HG03378 (cell line): ENCODE results near the gene CLASP1.

Experiments used
- ATAC-seq: cut with Tn5 transposase; IDR thresholded peaks from one replicate; pipeline ENCODE4 v1.9.1; 2021; ENCODE audit warnings: mild to moderate bottlenecking, moderate library complexity; ENCODE audit not compliant: unreplicated experiment

Gene CLASP1

DNA sequence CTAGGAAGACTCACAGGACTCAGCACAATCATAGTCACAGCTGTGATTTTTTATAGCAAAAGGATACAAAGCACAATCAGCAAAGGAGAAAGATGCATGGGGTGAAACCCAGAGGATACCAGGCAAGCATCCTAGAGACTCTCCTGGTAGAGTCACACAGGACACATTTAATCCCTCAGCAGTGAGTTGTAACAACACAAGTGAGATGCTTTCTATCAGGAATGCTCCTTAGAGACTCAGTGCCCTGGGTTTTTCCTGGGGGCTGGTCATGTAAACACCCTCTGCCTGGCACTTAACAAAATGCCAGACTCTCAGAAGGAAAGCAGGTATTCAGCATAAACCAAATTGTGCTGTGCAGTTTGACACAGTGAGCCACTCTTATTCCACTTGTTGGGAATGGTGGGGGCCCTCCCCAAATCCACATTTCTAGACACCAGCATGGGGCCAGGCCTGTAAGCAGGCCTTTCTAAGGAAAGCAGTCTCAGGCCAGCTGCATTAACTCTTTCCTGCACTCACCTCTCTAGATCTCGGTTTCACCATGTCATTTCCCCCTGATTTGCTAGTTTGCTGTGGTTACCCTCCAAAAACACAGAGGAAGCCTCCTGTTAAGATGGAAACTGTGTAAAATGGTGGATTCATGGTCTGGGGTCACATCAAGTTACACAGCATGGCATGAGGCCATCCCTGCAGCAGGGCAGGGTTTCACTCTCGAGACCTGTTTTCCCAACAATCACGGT is 135.5 kb downstream of the CLASP1 start:
- no peak for ATAC-seq

DNA sequence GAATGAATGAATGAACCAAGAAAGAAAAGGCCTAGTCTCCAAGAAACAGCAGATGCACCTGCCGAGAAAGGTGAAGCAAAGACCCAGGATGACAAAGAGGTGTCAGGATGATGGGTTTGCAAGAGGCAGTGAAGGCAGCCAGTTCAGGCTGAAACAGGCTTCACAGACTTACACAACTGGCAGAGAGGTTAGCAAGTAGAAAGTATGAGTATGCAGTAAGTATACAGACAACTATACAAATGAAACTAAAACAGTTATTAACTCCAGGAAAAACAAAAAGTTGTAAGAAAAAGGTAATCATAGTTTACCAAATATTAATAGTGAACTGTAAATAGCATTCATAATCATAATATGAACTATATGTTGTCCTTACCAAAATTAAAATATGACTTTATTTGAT is 138.4 kb downstream of the CLASP1 start:
- no peak for ATAC-seq

DNA sequence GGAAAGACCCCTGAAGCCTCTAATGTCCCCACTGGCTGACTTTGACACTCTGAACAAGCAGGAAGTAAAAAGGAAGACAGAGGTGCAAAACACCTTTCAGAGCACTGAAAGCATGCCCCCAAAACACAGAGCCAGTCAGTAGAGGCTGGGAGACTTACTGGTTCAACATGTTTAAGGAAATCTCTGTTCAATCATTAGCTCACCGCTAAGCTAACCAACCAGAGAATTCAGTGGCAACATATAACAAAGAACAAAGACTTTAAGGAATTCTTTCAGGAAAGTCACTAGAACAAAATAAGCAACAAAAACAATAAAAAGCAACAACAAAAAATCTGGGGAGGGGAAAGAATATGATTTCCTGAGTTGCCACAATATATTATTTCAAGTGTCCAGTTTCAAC is 142.6 kb downstream of the CLASP1 start:
- no peak for ATAC-seq

GRCh38 chr2:121505986-121506586 is 143.2 kb downstream of the CLASP1 start:
- ATAC-seq: no peak

DNA sequence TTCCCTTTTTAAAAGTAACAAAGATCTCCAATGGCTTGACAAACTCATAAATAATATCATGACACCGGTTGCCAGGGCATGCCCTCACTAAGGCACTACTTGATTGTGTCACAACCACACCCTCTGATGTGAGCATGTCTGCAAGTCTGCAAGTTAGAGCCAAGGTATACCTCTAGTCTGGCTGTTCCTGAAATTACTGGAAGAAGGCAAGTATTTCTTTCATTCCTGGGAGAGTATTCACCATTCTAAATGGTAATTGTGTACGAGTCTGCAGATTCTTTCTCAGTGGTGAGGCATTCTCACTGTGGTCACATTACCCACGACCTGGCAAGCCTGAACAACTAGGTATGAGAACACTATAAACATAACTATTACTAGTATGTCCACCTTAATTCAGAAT is 144.3 kb downstream of the CLASP1 start:
- no peak for ATAC-seq

GRCh38 chr2:121504316-121504715 is 144.9 kb downstream of the CLASP1 start:
- no peak for ATAC-seq

DNA sequence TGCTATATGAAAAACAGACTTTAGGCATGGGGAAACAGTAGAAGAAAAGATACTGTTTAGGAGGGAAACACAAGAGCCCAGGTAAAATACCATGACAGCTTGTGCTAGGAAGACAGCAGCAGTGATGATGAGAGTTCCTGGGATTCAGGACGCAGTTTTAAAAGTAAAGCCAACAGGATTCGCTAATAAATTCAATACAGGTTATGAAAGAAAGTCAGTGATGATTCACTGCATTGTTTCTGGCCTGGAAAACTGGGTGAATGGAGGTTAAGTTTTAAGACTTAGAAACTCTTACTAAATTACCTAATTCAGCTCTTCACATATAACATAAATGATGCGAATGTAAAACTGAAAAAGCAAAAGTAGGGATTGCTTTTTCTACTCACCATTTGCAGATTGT is 146.5 kb downstream of the CLASP1 start:
- no peak for ATAC-seq

DNA sequence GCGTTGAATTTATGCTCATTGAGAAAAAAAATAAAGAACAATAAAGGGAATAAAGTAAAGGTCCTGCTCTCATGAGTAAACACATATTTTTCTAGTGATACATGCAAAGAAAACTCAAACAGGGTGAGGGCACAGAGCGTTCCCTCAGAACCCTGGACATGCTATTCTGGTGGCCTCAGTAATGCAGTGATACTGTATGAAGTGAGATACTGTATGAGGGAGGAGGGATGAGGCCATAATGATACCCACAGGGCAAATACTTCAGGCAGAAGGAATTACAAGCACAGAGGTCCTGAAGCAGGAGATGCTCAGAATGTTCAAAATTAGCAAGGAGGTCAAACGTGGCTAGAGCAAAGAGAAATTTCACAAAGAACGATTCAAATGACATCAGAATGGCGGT is 147.0 kb downstream of the CLASP1 start:
- no peak for ATAC-seq

DNA sequence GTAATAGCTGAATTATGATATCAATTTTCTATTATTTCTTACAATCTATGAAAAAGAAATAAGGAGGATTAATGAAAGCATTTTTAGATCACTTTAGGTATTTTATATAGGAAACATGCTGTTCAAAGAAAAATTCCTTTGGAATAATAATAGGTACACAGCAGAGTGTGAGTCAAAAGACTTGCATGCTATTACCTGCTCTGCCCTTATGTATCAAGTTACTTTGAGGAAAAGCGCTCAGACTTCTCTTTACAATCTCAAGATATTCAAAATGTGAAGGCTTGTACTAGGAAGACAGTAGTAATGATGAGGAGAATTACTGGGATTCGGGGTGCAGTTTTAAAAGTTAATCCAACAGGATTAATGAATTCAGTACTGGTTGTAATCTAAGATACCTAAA is 147.7 kb downstream of the CLASP1 start:
- ATAC-seq: no peak

- peak; percentile 78 for ATAC-seq
Measured at GRCh38 chr2:121501031-121501430, 148.2 kb downstream of the CLASP1 start.

DNA sequence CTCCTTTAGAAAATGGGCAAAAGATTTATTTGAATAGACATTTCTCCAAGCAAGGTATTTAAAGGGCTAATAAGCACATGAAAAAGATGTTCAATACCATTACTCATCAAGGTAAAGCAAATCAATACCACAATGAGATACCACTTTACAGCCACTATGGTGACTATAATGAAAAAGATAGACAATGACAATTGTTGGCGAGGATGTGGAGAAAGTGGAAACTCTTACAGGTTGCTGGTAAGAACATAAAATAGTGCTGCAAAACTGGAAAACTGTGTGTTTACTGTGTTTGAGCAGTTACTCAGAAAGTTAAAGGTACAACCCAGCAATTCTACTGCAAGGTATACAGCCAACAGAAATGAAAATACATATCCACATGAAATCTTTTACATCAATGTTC is 150.5 kb downstream of the CLASP1 start:
- no peak for ATAC-seq

GRCh38 chr2:121492409-121492808 is 156.9 kb downstream of the CLASP1 start:
- ATAC-seq: no peak

DNA sequence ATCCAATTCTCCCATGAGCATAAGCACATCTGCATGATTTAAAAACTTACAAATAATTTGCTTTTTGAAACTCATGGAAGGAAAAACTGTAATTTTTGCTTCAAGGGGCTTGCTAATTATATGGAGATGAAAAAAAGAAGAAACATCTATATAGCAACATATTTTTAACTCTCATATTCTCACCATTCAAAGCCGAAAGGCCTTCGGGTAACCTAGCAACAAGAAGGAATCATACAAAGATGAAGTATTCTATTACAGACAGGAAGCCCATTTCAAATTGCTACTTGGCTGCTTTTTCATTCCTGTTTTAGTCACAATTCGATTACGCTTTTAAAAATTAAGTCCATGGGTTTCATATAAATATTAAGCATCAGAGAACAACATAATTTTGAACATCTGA is 157.7 kb downstream of the CLASP1 start:
- ATAC-seq: no peak

DNA sequence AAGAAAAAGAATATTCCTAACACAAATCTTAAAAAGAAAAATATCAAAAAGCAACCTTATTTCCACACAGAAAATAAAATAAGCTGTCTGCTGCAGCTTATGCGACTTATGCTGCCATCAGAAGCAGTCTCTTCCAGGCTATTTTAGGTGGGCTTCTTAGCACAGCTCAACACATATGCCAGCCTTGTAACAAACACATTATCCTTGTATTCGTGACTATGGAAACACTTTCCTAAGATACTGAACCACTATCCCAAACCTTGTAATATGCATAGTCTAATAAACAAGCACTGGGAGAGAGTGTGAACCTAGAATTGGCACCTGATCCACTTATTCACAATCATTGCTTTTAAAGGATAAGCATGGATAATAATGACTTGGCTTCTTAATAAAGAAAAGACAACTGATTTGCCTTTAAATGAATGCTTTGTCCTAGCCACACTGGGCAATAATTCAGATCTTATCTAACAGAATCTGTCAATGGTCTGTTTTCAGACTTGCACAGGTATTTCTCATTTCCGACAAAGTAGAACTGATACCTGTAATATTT is 158.6 kb downstream of the CLASP1 start:
- no peak for ATAC-seq

- ATAC-seq: no peak
Measured at GRCh38 chr2:121489911-121490583, 159.2 kb downstream of the CLASP1 start.

- ATAC-seq: no peak
Measured at GRCh38 chr2:121489284-121489683, 160.0 kb downstream of the CLASP1 start.

- no peak for ATAC-seq
Measured at GRCh38 chr2:121486191-121486790, 163.0 kb downstream of the CLASP1 start.

DNA sequence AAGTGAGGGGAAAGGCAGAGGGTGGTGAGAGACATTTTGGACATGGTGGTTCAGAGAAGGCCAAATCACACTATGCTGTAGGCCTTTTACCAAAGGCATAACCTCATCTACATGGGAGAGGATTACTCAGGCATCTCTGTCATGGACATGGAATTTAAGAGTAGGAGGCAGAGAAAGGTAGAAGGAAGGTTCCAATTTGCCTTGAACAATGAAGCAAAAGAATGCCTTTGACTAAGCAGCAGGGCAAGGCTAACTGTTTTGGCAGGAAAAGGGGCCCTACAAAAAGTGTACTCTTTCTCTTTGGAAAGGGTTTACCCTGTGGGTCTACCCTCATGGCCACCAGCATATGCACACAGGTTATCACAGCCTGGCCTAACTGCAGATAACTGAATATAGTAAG is 164.2 kb downstream of the CLASP1 start:
- ATAC-seq: no peak

GRCh38 chr2:121483846-121484245 is 165.4 kb downstream of the CLASP1 start:
- ATAC-seq: no peak

- no peak for ATAC-seq
Measured at GRCh38 chr2:121483021-121483420, 166.2 kb downstream of the CLASP1 start.

GRCh38 chr2:121480826-121481225 is 168.4 kb downstream of the CLASP1 start:
- no peak for ATAC-seq
